A549 (cell line): ENCODE results near the gene IGFBP3.

Experiments used
- BHLHE40 ChIP-seq: IDR thresholded peaks from 2 replicates; pipeline ENCODE4 v1.6.1; 2012; ENCODE audit warnings: low read depth, low read length, inconsistent platforms
- CTCF ChIP-seq: fragments of >200 bp; sonication (Bioruptor Twin); formaldehyde crosslinking; IDR thresholded peaks from 3 replicates; pipeline ENCODE4 v1.5.1; 2016
- EP300 ChIP-seq, 2 experiments: fragments of >200 bp; sonication (Bioruptor Twin); formaldehyde crosslinking; IDR thresholded peaks; 2 replicates in 1 of 2; 3 replicates in 1 of 2; pipeline ENCODE4 v1.6.1; 2016 to 2017
- FOXS1 ChIP-seq: fragments of 250-450 bp; sonication (Bioruptor Pico); IDR thresholded peaks from 2 replicates; pipeline ENCODE4 v1.5.0; 2020; ENCODE audit warnings: mild to moderate bottlenecking, moderate library complexity
- JUNB ChIP-seq: fragments of >200 bp; sonication (Bioruptor Twin); formaldehyde crosslinking; IDR thresholded peaks from 2 replicates; pipeline ENCODE4 v1.6.1; 2016
- POLR2A ChIP-seq: IDR thresholded peaks from 2 replicates; pipeline ENCODE4 v1.6.1; 2012; ENCODE audit warnings: mild to moderate bottlenecking, low read length
- POLR2AphosphoS2 ChIP-seq: conservative IDR thresholded peaks from 2 replicates; pipeline ENCODE4 v1.6.1; 2012; ENCODE audit warnings: low read length, improper control_type of control experiment, inconsistent platforms
- RCOR1 ChIP-seq: fragments of 150-350 bp; IDR thresholded peaks from 2 replicates; pipeline ENCODE4 v1.6.1; 2014; ENCODE audit warnings: antibody characterized with exemption, low read length, low read depth
- REST ChIP-seq: fragments of 200-600 bp; sonication (generic); IDR thresholded peaks from 2 replicates; pipeline ENCODE4 v1.6.1; 2016; ENCODE audit warnings: antibody characterized with exemption, mild to moderate bottlenecking, moderate library complexity
- RFX5 ChIP-seq: fragments of 450-650 bp; IDR thresholded peaks from 2 replicates; pipeline ENCODE4 v1.7.1; 2014; ENCODE audit warnings: antibody characterized with exemption, mild to moderate bottlenecking, moderate library complexity
- RNF2 ChIP-seq: fragments of 200-600 bp; sonication (generic); IDR thresholded peaks from 2 replicates; pipeline ENCODE4 v1.6.1; 2016; ENCODE audit warnings: low read depth, mild to moderate bottlenecking, antibody characterized with exemption, moderate library complexity, borderline replicate concordance
- SREBF2 ChIP-seq: fragments of 450-650 bp; IDR thresholded peaks from 2 replicates; pipeline ENCODE4 v1.6.1; 2014; ENCODE audit warnings: mild to moderate bottlenecking, moderate library complexity
- TF ChIP-seq, protein P1 (sequence below): fragments of 250-450 bp; sonication (Bioruptor Pico); IDR thresholded peaks from 2 replicates; pipeline ENCODE4 v1.5.0; 2020; ENCODE audit warnings: low read depth, mild to moderate bottlenecking, moderate library complexity
- TF ChIP-seq, protein P2 (sequence below): IDR thresholded peaks from 2 replicates; pipeline ENCODE4 v1.6.1; 2012

- no peak for TF ChIP-seq JUNB
- TF ChIP-seq RFX5: no peak
- TF ChIP-seq RCOR1: no peak
- no peak for TF ChIP-seq REST
- no peak for TF ChIP-seq POLR2A
- no peak; the same call in 2 of the 3 replicates for TF ChIP-seq CTCF
- TF ChIP-seq POLR2AphosphoS2: no peak
- TF ChIP-seq FOXS1 (CRISPR knock-in tag): no peak
- no peak for TF ChIP-seq EP300 (IDR thresholded peaks at IDR 0.05)
- TF ChIP-seq, protein P1, sequence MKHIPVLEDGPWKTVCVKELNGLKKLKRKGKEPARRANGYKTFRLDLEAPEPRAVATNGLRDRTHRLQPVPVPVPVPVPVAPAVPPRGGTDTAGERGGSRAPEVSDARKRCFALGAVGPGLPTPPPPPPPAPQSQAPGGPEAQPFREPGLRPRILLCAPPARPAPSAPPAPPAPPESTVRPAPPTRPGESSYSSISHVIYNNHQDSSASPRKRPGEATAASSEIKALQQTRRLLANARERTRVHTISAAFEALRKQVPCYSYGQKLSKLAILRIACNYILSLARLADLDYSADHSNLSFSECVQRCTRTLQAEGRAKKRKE (CRISPR knock-in tag): no peak
- no peak for TF ChIP-seq SREBF2
- TF ChIP-seq, protein P2, sequence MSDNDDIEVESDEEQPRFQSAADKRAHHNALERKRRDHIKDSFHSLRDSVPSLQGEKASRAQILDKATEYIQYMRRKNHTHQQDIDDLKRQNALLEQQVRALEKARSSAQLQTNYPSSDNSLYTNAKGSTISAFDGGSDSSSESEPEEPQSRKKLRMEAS: no peak
- no peak for TF ChIP-seq BHLHE40
- no peak for TF ChIP-seq RNF2
Measured at GRCh38 chr7:45891462-45892402, 29.3 kb downstream of the IGFBP3 start.
